Pancreas (tissue), 10 donors: ENCODE measurements around the gene PSME2. TPM values are rescaled to one million over a fixed set of nuclear protein-coding genes. Genes with fewer than 3 reads are reported as not detected.

ENCODE experiments used
- ATAC-seq, 4 donors: fragments of 200-7000 bp; cut with Tn5 transposase; one replicate each; pipeline versions ENCODE4 v1.8.0 to v1.9.1; 2020; ENCODE audit warnings: mild to moderate bottlenecking in 4 of 4, moderate library complexity in 4 of 4
- DNase-seq, 6 donors: peaks; one replicate each; pipeline ENCODE4 v3.0.0-alpha.2; 2020
- FAIRE-seq: peaks from 2 replicates; lab custom pipeline; 2012; peaks lifted over from hg19 to GRCh38; lab: Jason Lieb, UNC
- H3K27ac ChIP-seq, 4 donors: fragments of 200-600 bp; sonication (generic); 1 replicate in 3 of 4; 2 replicates in 1 of 4; pipeline versions ENCODE4 v1.5.0 to v1.8.0; 2020
- H3K27me3 ChIP-seq, 4 donors: fragments of 200-600 bp; one replicate each; pipeline ENCODE4 v1.8.0; 2021
- H3K36me3 ChIP-seq, 3 donors: fragments of 200-600 bp; sonication (generic) in 1 of 3; one replicate each; pipeline versions ENCODE4 v1.5.0 to v1.8.0; 2020 to 2021
- H3K4me1 ChIP-seq, 3 donors: fragments of 200-600 bp; one replicate each; pipeline ENCODE4 v1.8.0; 2021
- H3K4me3 ChIP-seq, 4 donors: fragments of 200-600 bp; sonication (generic) in 2 of 4; one replicate each; pipeline versions ENCODE4 v1.5.0 to v1.8.0; 2020 to 2021
- H3K9me3 ChIP-seq, 4 donors: fragments of 200-600 bp; one replicate each; pipeline ENCODE4 v1.8.0; 2021
- WGBS, 2 donors: extraction: QIAGEN DNeasy Blood & Tissue Kit; methylation state at CpG; one replicate each; pipeline ENCODE4 v1.1.7; 2013; 5-methylcytosine and 5-hydroxymethylcytosine counted together
- intact Hi-C, 3 donors: fragments of 100-400 bp; cut with DNase I; formaldehyde crosslinking; loops; one replicate each; pipeline versions ENCODE4 v1.11.1 to v1.14.2; 2022
- polyA plus RNA-seq, 2 donors: library from polyadenylated mRNA; stranded (reverse); fragments of 200-250 nt; gene quantifications; one replicate each; pipeline ENCODE4 v1.2.3, GENCODE V29; 2013
- total RNA-seq, 6 donors: library from RNA; stranded (reverse); fragmentation: NEBNext Ultra II Directional in 4 of 6; extraction: Animal tissue kit (Norgen Biotek cat#: 25700) in 4 of 6; gene quantifications; one replicate each; pipeline versions ENCODE4 v1.2.1 to v1.2.4, GENCODE V29; 2021 to 2023
- TF ChIP-seq, protein P1 (sequence below), 4 donors: fragments of 200-600 bp; sonication (generic) in 3 of 4; IDR thresholded peaks; one replicate each; pipeline versions ENCODE4 v1.5.0 to v1.8.0; 2021; ENCODE audit warnings: antibody characterized with exemption in 4 of 4
- donor health status: healthy with polysubstance abuse.
- donor health status: DM: no; HTN: no; CAD: no; lungs with moderate emphysema.
- donor health status: DM: no; HTN: no; CAD: no.
- donor health status: control.
- donor health status: control.
- donor health status: Bipolar disorder and iron deficiency.
- donor health status: DM: yes; HTN: yes; CAD: no.
- donor health status: DM: no; HTN: no; CAD: no.
- donor health status: DM: no; HTN: no; CAD: no.
- donor health status: DM: yes; HTN: yes; CAD: no.

PSME2 gene
- total and polyA plus RNA-seq, 8 donors: 33.9 to 285 (median 77.9) TPM

DNA sequence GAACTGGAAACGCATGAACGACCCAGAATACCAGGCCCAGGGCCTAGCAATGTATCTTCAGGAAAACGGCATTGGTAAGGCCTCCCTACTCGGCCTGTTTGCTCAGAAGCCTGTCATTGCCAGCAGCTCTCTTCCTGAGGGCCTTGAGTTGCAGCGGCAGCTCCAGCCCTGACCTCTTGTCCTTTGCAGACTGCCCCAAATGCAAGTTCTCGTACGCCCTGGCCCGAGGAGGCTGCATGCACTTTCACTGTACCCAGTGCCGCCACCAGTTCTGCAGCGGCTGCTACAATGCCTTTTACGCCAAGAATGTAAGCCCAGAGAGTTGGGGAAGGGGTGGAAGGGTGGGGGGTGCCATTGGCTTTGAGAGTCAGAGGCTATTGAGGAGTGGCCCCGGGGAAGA lies 10.9 kb upstream of the PSME2 start:
- no peak for ATAC-seq
- no peaks in the 10 kb centered on the region for H3K27me3 ChIP-seq
- peak in 1 of 6 donors; percentile 35 for DNase-seq
- H3K36me3 ChIP-seq: peaks cover 8 to 48% (median 22%) of the 10 kb centered on the region in 3 donors
- intact Hi-C loops: no loop called here
- no peak for FAIRE-seq
- TF ChIP-seq, protein P1, sequence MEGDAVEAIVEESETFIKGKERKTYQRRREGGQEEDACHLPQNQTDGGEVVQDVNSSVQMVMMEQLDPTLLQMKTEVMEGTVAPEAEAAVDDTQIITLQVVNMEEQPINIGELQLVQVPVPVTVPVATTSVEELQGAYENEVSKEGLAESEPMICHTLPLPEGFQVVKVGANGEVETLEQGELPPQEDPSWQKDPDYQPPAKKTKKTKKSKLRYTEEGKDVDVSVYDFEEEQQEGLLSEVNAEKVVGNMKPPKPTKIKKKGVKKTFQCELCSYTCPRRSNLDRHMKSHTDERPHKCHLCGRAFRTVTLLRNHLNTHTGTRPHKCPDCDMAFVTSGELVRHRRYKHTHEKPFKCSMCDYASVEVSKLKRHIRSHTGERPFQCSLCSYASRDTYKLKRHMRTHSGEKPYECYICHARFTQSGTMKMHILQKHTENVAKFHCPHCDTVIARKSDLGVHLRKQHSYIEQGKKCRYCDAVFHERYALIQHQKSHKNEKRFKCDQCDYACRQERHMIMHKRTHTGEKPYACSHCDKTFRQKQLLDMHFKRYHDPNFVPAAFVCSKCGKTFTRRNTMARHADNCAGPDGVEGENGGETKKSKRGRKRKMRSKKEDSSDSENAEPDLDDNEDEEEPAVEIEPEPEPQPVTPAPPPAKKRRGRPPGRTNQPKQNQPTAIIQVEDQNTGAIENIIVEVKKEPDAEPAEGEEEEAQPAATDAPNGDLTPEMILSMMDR (IDR thresholded peaks at IDR 0.05): no peak
- H3K4me1 ChIP-seq: peaks cover 0 to 11% (median 0%) of the 10 kb centered on the region in 3 donors
- H3K27ac ChIP-seq: no peak overlapping the region
- H3K9me3 ChIP-seq: no peaks in the 10 kb centered on the region
- no peak overlapping the region for H3K4me3 ChIP-seq
- 88 to 94% methylated on average over 12 of the region's 12 CpGs for WGBS, 2 donors

DNA sequence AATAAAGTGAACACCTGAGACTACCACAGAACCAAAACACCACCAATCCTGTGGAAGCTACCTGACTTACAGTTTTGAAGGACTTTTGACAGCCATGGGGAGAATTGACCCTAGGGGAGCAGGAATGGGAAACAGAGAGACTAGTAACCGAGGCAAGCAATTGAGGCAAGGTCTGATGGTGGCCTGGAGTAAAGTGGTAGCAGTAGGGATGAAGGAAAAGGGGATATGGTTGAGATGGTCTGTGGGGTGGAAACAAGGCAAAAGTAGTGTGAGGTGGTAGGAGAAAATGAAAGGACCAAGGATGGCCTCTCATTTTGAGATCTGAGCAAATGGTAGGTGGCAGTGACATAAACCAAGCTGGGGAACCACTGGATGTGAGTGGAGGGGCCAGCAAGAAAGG lies 10.4 kb upstream of the PSME2 start:
- 92 to 93% methylated on average over 1 of the region's 1 CpG for WGBS, 2 donors
- intact Hi-C loops: no loop called here
- DNase-seq: no peak
- Histone ChIP-seq H3K27ac (no peak overlapping the region), H3K4me1 (peaks cover 0 to 6% (median 0%) of the 10 kb centered on the region in 3 donors), H3K27me3 (no peaks in the 10 kb centered on the region), H3K9me3 (no peaks in the 10 kb centered on the region), H3K4me3 (no peak overlapping the region), H3K36me3 (peaks cover 8 to 50% (median 23%) of the 10 kb centered on the region in 3 donors)
- FAIRE-seq: no peak
- TF ChIP-seq, protein P1 (IDR thresholded peaks at IDR 0.05): no peak
- ATAC-seq: no peak

DNA sequence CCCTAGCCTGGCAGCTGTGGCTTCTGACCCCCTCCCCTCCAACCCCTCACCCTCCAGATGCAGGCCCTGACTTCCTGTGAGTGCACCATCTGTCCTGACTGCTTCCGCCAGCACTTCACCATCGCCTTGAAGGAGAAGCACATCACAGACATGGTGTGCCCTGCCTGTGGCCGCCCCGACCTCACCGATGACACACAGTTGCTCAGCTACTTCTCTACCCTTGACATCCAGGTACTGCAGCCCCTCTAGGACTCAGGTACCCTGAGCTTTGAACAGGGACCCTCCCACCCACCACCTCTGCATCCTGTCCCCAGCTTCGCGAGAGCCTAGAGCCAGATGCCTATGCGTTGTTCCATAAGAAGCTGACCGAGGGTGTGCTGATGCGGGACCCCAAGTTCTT lies 8.7 kb upstream of the PSME2 start:
- Histone ChIP-seq H3K27ac (no peak overlapping the region), H3K27me3 (no peaks in the 10 kb centered on the region), H3K4me1 (no peaks in the 10 kb centered on the region), H3K4me3 (no peak overlapping the region), H3K36me3 (peaks cover 8 to 65% (median 37%) of the 10 kb centered on the region in 3 donors), H3K9me3 (no peaks in the 10 kb centered on the region)
- WGBS, 2 donors: 96 to 97% methylated on average over 10 of the region's 10 CpGs
- ATAC-seq: no peak
- intact Hi-C loops: no loop called here
- DNase-seq: peak in 1 of 6 donors; percentile 42
- TF ChIP-seq, protein P1 (IDR thresholded peaks at IDR 0.05): no peak
- FAIRE-seq: no peak

DNA sequence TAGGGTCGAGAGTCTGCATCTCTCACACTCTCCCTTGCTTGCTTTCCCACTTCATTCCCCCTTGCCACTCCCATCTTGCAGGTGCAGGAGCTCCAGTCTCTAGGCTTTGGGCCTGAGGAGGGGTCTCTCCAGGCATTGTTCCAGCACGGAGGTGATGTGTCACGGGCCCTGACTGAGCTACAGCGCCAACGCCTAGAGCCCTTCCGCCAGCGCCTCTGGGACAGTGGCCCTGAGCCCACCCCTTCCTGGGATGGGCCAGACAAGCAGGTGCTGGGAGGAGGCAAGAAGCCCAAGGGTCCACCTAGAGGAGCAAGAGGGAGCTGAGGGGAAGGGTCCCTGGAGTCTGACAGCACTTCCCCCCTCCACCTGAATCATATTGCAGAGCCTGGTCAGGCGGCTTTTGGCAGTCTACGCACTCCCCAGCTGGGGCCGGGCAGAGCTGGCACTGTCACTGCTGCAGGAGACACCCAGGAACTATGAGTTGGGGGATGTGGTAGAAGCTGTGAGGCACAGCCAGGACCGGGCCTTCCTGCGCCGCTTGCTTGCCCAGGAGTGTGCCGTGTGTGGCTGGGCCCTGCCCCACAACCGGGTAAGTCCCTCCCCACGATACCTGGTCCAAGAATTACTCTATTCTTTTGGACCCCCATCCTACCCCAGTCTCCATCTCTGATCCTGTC lies 5.1 kb upstream of the PSME2 start:
- H3K27ac ChIP-seq: no peak overlapping the region
- DNase-seq: peak in 2 of 6 donors; percentile 50 to 67
- H3K4me3 ChIP-seq: no peak overlapping the region
- intact Hi-C loops: no loop called here
- no peak for FAIRE-seq
- H3K36me3 ChIP-seq: peaks cover 3 to 59% (median 37%) of the 10 kb centered on the region in 3 donors
- no peaks in the 10 kb centered on the region for H3K9me3 ChIP-seq
- no peaks in the 10 kb centered on the region for H3K27me3 ChIP-seq
- TF ChIP-seq, protein P1 (IDR thresholded peaks at IDR 0.05): no peak
- ATAC-seq: no peak
- H3K4me1 ChIP-seq: peaks cover 0 to 7% (median 6%) of the 10 kb centered on the region in 3 donors
- WGBS, 2 donors: 94% methylated on average over 16 of the region's 16 CpGs

DNA sequence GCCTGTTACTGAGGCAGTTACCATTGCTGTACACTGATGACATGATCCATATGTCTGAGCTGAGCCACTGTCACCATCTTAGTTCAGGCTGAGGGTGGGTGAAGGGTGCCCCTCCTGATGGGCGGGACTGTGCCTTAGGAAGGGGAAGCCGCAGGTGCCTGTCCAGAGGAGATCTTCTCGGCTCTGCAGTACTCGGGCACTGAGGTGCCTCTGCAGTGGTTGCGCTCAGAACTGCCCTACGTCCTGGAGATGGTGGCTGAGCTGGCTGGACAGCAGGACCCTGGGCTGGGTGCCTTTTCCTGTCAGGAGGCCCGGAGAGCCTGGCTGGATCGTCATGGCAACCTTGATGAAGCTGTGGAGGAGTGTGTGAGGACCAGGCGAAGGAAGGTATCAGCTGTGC lies 4.6 kb upstream of the PSME2 start:
- H3K4me3 ChIP-seq: no peak overlapping the region
- peaks cover 3 to 54% (median 35%) of the 10 kb centered on the region in 3 donors for H3K36me3 ChIP-seq
- intact Hi-C loops: no loop called here
- DNase-seq: peak in 2 of 6 donors; percentile 40
- H3K27me3 ChIP-seq: no peaks in the 10 kb centered on the region
- H3K4me1 ChIP-seq: peaks cover 0 to 7% (median 6%) of the 10 kb centered on the region in 3 donors
- WGBS, 2 donors: 85 to 86% methylated on average over 8 to 9 of the region's 9 CpGs
- TF ChIP-seq, protein P1 (IDR thresholded peaks at IDR 0.05): no peak
- no peak for FAIRE-seq
- H3K9me3 ChIP-seq: no peaks in the 10 kb centered on the region
- H3K27ac ChIP-seq: no peak overlapping the region
- no peak for ATAC-seq
